Activated CD8-positive, alpha-beta T cell treated with anti-CD3 and anti-CD28 coated beads for 36 hours (primary cell): ENCODE data around the gene CYB5B. TPM values are rescaled to one million over a fixed set of nuclear protein-coding genes. Genes with fewer than 3 reads are reported as not detected.

ENCODE experiments used
- ATAC-seq: fragments of 200-7000 bp; cut with Tn5 transposase; one replicate; pipeline ENCODE4 v1.10.0; 2021; ENCODE audit warnings: mild to moderate bottlenecking, moderate library complexity
- CTCF ChIA-PET: fragments of 350-600 bp; sonication (Branson Sonifier 250); formaldehyde crosslinking; loops from one replicate; lab custom pipeline; 2021; ENCODE audit warnings: antibody characterized with exemption; lab: Charles Lee
- POLR2A ChIA-PET: fragments of 350-600 bp; sonication (Branson Sonifier 250); formaldehyde crosslinking; loops from one replicate; lab custom pipeline; 2021; ENCODE audit warnings: antibody characterized with exemption; lab: Charles Lee
- DNase-seq: peaks from one replicate; pipeline ENCODE4 v3.0.0-alpha.2; 2020
- H3K27ac Mint-ChIP-seq: one replicate; pipeline ENCODE4 v1.8.0; 2021; ENCODE audit warnings: mild to moderate bottlenecking, mixed read lengths
- H3K27me3 Mint-ChIP-seq: one replicate; pipeline ENCODE4 v1.8.0; 2021; ENCODE audit warnings: mixed read lengths
- H3K36me3 Mint-ChIP-seq: one replicate; pipeline ENCODE4 v1.8.0; 2021; ENCODE audit warnings: low read depth, mixed read lengths
- H3K4me1 Mint-ChIP-seq: one replicate; pipeline ENCODE4 v1.8.0; 2021; ENCODE audit warnings: low read depth, mixed read lengths
- H3K4me3 Mint-ChIP-seq: one replicate; pipeline ENCODE4 v1.8.0; 2021; ENCODE audit warnings: mild to moderate bottlenecking, moderate library complexity, mixed read lengths
- H3K9me3 Mint-ChIP-seq: one replicate; pipeline ENCODE4 v1.8.0; 2021; ENCODE audit warnings: mixed read lengths
- intact Hi-C: fragments of 100-400 bp; cut with micrococcal nuclease; formaldehyde crosslinking; loops from one replicate; pipeline ENCODE4 v1.10.0; 2022
- total RNA-seq, 2 experiments: library from RNA; stranded (reverse); gene quantifications; one replicate each; pipeline ENCODE4 v1.2.3, GENCODE V29; 2021
- TF ChIP-seq, protein P1 (sequence below): fragments of 200-600 bp; IDR thresholded peaks from one replicate; pipeline ENCODE4 v1.8.0; 2022; ENCODE audit warnings: antibody characterized with exemption, mild to moderate bottlenecking

Gene CYB5B
- total RNA-seq, 2 experiments from 2014 or later: 159 to 163 TPM

DNA sequence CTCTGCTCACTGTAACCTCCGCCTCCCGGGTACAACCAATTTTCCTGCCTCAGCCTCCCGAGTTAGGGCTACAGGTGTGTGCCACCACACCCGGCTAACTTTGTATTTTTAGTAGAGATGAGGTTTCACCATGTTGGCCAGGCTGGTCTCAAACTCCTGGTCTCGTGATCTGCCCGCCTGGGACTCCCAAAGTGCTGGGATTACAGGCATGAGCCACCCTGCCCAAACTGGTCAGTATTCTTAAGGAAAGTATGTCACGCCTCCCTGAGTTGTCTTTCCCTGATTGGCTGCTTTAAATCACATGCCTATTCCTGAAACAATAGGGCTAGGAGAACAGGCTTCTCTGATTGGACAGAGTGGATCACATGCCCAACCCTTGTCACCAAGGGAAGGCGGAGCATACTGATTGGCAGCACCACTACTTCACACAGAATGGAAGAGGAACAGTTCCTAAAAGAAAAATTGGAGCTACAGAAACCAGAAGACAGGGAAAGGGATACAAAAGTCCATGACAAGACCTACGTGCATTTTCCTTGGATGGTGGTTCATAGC lies 17.6 kb upstream of the CYB5B start:
- DNase-seq (peak; percentile 37), ATAC-seq (peak; percentile 59)
- no peaks in the 10 kb centered on the region for H3K36me3 Mint-ChIP-seq
- TF ChIP-seq, protein P1, sequence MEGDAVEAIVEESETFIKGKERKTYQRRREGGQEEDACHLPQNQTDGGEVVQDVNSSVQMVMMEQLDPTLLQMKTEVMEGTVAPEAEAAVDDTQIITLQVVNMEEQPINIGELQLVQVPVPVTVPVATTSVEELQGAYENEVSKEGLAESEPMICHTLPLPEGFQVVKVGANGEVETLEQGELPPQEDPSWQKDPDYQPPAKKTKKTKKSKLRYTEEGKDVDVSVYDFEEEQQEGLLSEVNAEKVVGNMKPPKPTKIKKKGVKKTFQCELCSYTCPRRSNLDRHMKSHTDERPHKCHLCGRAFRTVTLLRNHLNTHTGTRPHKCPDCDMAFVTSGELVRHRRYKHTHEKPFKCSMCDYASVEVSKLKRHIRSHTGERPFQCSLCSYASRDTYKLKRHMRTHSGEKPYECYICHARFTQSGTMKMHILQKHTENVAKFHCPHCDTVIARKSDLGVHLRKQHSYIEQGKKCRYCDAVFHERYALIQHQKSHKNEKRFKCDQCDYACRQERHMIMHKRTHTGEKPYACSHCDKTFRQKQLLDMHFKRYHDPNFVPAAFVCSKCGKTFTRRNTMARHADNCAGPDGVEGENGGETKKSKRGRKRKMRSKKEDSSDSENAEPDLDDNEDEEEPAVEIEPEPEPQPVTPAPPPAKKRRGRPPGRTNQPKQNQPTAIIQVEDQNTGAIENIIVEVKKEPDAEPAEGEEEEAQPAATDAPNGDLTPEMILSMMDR: no peak
- H3K27ac Mint-ChIP-seq: no peak overlapping the region
- H3K4me3 Mint-ChIP-seq: no peak overlapping the region
- intact Hi-C loops: no loop called here
- no peaks in the 10 kb centered on the region for H3K27me3 Mint-ChIP-seq
- ChIA-PET CTCF (no interaction called here), POLR2A (no interaction called here)
- H3K9me3 Mint-ChIP-seq: no peaks in the 10 kb centered on the region
- H3K4me1 Mint-ChIP-seq: peaks cover 23% of the 10 kb centered on the region

DNA sequence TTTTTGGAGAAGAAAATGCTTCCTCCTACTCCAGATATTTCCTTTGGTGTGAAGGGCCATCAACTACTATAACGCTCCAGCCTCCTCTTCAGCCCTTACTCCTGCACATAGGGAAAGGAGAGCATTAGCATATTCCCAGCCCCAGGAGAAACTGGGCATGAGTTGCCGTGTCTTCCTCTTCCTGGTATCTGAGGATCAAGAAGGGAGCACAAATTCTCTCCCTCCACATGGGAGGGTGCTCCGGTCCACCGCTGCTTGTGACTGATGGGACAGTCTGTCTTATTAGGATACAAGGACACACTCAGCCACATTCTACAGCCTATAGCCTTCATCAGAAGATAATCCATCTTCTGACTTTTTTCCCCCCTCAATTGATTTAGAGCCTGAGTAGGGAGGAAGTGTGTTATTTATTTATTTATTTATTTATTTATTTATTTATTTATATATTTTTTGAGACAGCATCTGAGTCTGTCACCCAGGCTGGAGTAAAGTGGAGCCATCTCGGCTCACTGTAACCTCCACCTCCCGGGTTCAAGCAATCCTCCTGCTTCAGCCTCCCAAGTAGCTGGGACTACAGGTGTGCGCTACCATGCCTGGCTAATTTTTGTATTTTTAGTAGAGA lies 16.6 kb upstream of the CYB5B start:
- Mint-ChIP-seq H3K36me3 (no peaks in the 10 kb centered on the region), H3K27me3 (no peaks in the 10 kb centered on the region), H3K27ac (no peak overlapping the region), H3K4me3 (no peak overlapping the region), H3K9me3 (no peaks in the 10 kb centered on the region), H3K4me1 (peaks cover 16% of the 10 kb centered on the region)
- TF ChIP-seq, protein P1: no peak
- ChIA-PET CTCF (interaction anchor here (1.0 to 7.5 kb wide), 2 partner anchors 12 kb away, joined by 3 to 50 read pairs; no protein-coding TSS in a partner anchor), POLR2A (no interaction called here)
- intact Hi-C loops: no loop called here
- no peak for ATAC-seq
- no peak for DNase-seq

DNA sequence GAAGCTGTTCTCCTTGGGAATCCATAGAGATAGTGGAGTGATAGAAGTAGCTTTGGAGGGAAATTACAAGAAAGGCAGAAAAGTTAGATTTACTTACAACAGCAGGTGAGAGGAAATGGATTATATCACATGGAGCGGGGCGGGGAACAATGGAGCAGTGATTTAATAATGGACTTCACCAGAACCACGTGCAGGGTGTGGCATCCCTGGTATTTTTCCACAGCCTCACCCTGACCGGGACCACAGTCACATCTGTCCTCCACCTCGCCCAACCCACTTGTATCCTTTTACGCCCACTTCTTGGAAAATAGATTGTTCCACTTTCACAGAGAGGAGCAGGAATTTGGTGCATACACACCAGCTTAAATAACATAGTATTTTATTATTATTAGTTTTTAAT lies 15.9 kb upstream of the CYB5B start:
- H3K36me3 Mint-ChIP-seq: no peaks in the 10 kb centered on the region
- no peak overlapping the region for H3K4me3 Mint-ChIP-seq
- no peaks in the 10 kb centered on the region for H3K9me3 Mint-ChIP-seq
- DNase-seq (no peak), ATAC-seq (no peak)
- H3K27me3 Mint-ChIP-seq: no peaks in the 10 kb centered on the region
- ChIA-PET POLR2A (no interaction called here), CTCF (interaction anchor here (1.0 to 7.5 kb wide), 2 partner anchors 12 to 13 kb away, joined by 3 to 50 read pairs; no protein-coding TSS in a partner anchor)
- H3K27ac Mint-ChIP-seq: no peak overlapping the region
- intact Hi-C loops: no loop called here
- peaks cover 16% of the 10 kb centered on the region for H3K4me1 Mint-ChIP-seq
- TF ChIP-seq, protein P1: no peak

DNA sequence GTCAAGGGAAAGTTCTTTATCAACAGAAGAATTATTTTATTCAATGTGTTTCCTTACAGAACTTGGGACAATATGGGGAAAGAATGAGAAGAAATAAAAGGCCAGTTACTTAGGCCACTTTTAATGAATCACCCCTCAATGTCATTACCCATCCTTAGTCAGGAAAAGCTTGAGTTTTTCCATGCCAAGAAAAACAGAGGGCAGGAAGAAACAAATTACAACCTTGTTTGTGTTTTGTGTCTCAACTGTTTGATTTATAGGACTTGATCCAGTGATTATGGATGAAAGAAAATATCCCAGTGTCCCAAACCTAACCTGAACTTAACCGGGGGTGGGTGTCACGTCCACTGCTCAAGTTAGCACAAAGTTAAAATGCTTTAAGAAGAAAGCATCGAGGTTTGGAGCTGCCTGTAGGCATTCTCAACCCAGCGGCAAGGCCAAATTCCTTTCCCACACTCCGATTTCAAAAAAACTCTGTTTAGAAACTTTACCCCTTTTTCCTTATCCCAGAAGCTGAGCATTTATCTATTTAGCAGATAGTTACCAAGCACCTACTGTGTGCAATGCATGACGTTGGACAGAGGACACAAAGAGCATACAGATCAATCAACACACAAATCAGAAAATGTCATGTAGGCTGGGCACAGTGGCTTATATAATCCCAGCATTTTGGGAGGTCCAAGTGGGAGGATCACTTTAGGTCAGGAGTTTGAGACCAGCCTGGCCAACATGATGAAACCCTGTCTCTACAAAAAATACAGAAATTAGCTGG lies 14.0 kb upstream of the CYB5B start:
- CTCF ChIA-PET: interaction anchor here (1.0 to 7.5 kb wide), 3 partner anchors 12 to 158 kb away, joined by 3 to 50 read pairs (median 3); no protein-coding TSS in a partner anchor

More for the DNA sequence above, 14.0 kb upstream of the CYB5B start:
- Mint-ChIP-seq H3K36me3 (no peaks in the 10 kb centered on the region), H3K4me3 (no peak overlapping the region), H3K9me3 (no peaks in the 10 kb centered on the region), H3K4me1 (peaks cover 16% of the 10 kb centered on the region), H3K27me3 (no peaks in the 10 kb centered on the region), H3K27ac (peak overlapping the region; percentile 53)
- intact Hi-C loops: no loop called here
- ATAC-seq (no peak), DNase-seq (no peak)
- TF ChIP-seq, protein P1: no peak
- POLR2A ChIA-PET: interaction anchor here (1.1 to 1.6 kb wide), 3 partner anchors 14 to 344 kb away, joined by 4 to 8 read pairs (median 4); partner anchors contain the start of genes CYB5B and NOB1
